ENCODE measurements around the gene BEND6. TPM values are rescaled to one million over a fixed set of nuclear protein-coding genes. Genes with fewer than 3 reads are reported as not detected.
A peak's percentile ranks its signal among the peaks of the same experiment; 100 is the strongest.

BEND6 gene
- total RNA-seq, 3 donors from 2014 or later (not counting 1 experiment from before 2014, with no cell fraction given), result not detected

DNA sequence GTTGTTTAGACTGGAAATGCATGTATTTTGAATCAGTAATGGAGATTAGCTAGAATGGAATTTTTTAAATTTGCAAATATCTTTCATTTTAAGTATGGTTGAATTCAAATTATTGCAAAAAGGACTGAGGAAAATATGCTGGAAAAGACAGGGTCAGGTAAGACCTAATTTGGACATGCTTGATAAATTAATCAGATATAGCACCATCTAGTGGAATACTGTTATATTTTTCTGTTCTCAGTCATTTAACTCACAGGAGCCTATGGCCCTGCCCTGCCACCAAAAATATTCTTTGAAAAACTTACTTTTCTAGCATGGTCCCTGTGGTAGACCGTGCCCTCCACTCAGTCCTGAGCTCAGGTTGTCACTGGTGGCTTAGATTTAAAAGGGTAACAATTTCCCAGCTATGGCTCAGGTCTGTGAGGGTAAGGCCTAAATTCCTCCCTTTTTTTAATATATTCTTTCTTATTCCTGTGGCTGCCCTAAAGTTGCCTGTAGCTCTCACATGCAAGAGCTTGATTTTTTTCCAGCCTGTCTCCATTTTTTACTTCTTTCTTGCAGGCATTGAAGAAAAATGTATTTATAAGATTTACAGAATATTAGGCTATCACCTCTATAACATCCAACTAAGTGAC lies 66.3 kb downstream of the BEND6 start:
- Histone ChIP-seq H3K4me1 (ENCODE audit: control insufficient read depth, insufficient read depth, low read length) (no peaks in the 10 kb centered on the region), H3K27ac (ENCODE audit: low read length) (no peak overlapping the region), H3K4me3 (ENCODE audit: low read length) (no peak overlapping the region), H3K9me3 (ENCODE audit: control insufficient read depth, insufficient read depth, low read length) (peaks cover 3% of the 10 kb centered on the region), H3K27me3 (ENCODE audit: control insufficient read depth, insufficient read depth, low read length) (no peaks in the 10 kb centered on the region), H3K36me3 (ENCODE audit: control insufficient read depth, insufficient read depth, low read length) (no peaks in the 10 kb centered on the region)
- H3K4me1 Mint-ChIP-seq, result no peaks in the 10 kb centered on the region
- TF ChIP-seq, protein P1, sequence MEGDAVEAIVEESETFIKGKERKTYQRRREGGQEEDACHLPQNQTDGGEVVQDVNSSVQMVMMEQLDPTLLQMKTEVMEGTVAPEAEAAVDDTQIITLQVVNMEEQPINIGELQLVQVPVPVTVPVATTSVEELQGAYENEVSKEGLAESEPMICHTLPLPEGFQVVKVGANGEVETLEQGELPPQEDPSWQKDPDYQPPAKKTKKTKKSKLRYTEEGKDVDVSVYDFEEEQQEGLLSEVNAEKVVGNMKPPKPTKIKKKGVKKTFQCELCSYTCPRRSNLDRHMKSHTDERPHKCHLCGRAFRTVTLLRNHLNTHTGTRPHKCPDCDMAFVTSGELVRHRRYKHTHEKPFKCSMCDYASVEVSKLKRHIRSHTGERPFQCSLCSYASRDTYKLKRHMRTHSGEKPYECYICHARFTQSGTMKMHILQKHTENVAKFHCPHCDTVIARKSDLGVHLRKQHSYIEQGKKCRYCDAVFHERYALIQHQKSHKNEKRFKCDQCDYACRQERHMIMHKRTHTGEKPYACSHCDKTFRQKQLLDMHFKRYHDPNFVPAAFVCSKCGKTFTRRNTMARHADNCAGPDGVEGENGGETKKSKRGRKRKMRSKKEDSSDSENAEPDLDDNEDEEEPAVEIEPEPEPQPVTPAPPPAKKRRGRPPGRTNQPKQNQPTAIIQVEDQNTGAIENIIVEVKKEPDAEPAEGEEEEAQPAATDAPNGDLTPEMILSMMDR (IDR thresholded peaks at IDR 0.05), result peak; percentile 64
- H3K27me3 Mint-ChIP-seq (ENCODE audit: low read depth in 2 of 2), result peaks cover 7 to 17% of the 10 kb centered on the region in 2 donors
- intact Hi-C loops (cut with micrococcal nuclease), result loop anchor here (1.0 kb wide), 1 partner anchor 117 kb away; no protein-coding TSS in a partner anchor
- H3K4me3 Mint-ChIP-seq, result no peak overlapping the region
- H3K9me3 Mint-ChIP-seq, result peaks cover 4 to 10% of the 10 kb centered on the region in 2 donors
- H3K27ac Mint-ChIP-seq, result no peak overlapping the region
- WGBS (ENCODE audit: insufficient coverage), result no CpG with 5 or more reads among the region's 1 CpG
- peaks cover 16% of the 10 kb centered on the region for H3K36me3 Mint-ChIP-seq
- DNase-seq (peak in 1 of 2 donors; percentile 35), ATAC-seq (peak; percentile 55 to 67 (median 60))

DNA sequence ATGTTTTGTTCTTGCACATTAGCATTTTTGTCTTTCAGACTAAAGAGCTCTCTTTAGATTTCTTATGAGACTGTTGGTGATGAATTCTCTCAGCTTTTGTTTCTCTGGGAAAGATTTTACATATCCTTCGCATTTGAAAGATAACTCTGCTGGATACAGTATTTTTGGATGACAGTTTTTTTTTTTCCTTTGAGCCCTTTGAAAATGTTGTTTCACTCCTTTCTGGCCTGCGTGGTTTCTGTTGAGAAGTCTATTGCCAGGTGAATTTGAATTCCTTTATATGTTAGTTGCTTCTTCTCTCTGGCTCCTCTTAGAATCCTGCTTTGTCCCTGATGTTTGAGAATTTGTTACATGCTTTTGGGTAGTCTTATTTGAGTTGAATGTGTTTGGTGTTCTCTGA lies 69.4 kb downstream of the BEND6 start:
- Histone ChIP-seq H3K9me3 (ENCODE audit: control insufficient read depth, insufficient read depth, low read length) (peaks cover 3% of the 10 kb centered on the region), H3K27me3 (ENCODE audit: control insufficient read depth, insufficient read depth, low read length) (no peaks in the 10 kb centered on the region), H3K4me1 (ENCODE audit: control insufficient read depth, insufficient read depth, low read length) (no peaks in the 10 kb centered on the region), H3K4me3 (ENCODE audit: low read length) (no peak overlapping the region), H3K27ac (ENCODE audit: low read length) (no peak overlapping the region), H3K36me3 (ENCODE audit: control insufficient read depth, insufficient read depth, low read length) (no peaks in the 10 kb centered on the region)
- WGBS (ENCODE audit: insufficient coverage), result 100% methylated on average over 1 of the region's 2 CpGs
- Mint-ChIP-seq H3K4me1 (no peaks in the 10 kb centered on the region), H3K4me3 (no peak overlapping the region), H3K36me3 (peaks cover 16% of the 10 kb centered on the region), H3K27ac (no peak overlapping the region), H3K27me3 (ENCODE audit: low read depth in 2 of 2) (peaks cover 7 to 29% of the 10 kb centered on the region in 2 donors), H3K9me3 (peaks cover 4 to 10% of the 10 kb centered on the region in 2 donors)
- intact Hi-C loops (cut with micrococcal nuclease), result no loop called here
- ATAC-seq, result no peak
- DNase-seq, result no peak
- TF ChIP-seq, protein P1 (IDR thresholded peaks at IDR 0.05), result no peak

DNA sequence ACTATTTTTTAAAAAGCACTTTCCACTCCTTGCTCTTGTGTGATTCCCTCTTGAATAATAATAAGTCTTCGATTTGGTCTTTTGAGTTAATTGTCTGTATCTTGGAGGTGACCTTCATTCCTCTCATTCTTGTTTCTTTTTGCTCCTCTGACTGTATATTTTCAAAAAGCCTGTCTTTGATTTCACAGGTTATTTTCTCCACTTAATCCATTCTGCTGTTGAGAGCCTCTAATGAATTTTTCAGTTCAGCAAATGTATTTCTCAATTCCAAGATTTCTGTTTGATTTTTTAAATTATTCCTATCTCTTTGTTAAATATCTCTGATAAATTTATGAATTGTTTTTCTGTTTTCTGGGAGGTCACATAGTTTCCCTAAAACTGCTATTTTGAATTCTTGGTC lies 69.9 kb downstream of the BEND6 start:
- intact Hi-C loops (cut with micrococcal nuclease), result no loop called here

More for the DNA sequence above, 69.9 kb downstream of the BEND6 start:
- DNase-seq (no peak), ATAC-seq (no peak)
- TF ChIP-seq, protein P1 (IDR thresholded peaks at IDR 0.05), result no peak
- peaks cover 4 to 10% of the 10 kb centered on the region in 2 donors for H3K9me3 Mint-ChIP-seq
- H3K27ac Mint-ChIP-seq, result no peak overlapping the region
- no peaks in the 10 kb centered on the region for H3K27me3 ChIP-seq (ENCODE audit: control insufficient read depth, insufficient read depth, low read length)
- peaks cover 9 to 32% of the 10 kb centered on the region in 2 donors for H3K27me3 Mint-ChIP-seq (ENCODE audit: low read depth in 2 of 2)
- H3K36me3 Mint-ChIP-seq, result peaks cover 16% of the 10 kb centered on the region
- H3K4me3 Mint-ChIP-seq, result no peak overlapping the region
- H3K27ac ChIP-seq (ENCODE audit: low read length), result no peak overlapping the region
- H3K4me1 Mint-ChIP-seq, result no peaks in the 10 kb centered on the region
- H3K9me3 ChIP-seq (ENCODE audit: control insufficient read depth, insufficient read depth, low read length), result peaks cover 3% of the 10 kb centered on the region
- no peak overlapping the region for H3K4me3 ChIP-seq (ENCODE audit: low read length)
- no CpG with 5 or more reads among the region's 1 CpG for WGBS (ENCODE audit: insufficient coverage)
- H3K36me3 ChIP-seq (ENCODE audit: control insufficient read depth, insufficient read depth, low read length), result no peaks in the 10 kb centered on the region
- no peaks in the 10 kb centered on the region for H3K4me1 ChIP-seq (ENCODE audit: control insufficient read depth, insufficient read depth, low read length)

Measured in natural killer cell (primary cell).